ENCODE measurements around the gene RNF14. TPM values are rescaled to one million over a fixed set of nuclear protein-coding genes. Genes with fewer than 3 reads are reported as not detected.

RNF14 gene
- total RNA-seq, 1 experiment from 2014 or later: 20.1 TPM

DNA sequence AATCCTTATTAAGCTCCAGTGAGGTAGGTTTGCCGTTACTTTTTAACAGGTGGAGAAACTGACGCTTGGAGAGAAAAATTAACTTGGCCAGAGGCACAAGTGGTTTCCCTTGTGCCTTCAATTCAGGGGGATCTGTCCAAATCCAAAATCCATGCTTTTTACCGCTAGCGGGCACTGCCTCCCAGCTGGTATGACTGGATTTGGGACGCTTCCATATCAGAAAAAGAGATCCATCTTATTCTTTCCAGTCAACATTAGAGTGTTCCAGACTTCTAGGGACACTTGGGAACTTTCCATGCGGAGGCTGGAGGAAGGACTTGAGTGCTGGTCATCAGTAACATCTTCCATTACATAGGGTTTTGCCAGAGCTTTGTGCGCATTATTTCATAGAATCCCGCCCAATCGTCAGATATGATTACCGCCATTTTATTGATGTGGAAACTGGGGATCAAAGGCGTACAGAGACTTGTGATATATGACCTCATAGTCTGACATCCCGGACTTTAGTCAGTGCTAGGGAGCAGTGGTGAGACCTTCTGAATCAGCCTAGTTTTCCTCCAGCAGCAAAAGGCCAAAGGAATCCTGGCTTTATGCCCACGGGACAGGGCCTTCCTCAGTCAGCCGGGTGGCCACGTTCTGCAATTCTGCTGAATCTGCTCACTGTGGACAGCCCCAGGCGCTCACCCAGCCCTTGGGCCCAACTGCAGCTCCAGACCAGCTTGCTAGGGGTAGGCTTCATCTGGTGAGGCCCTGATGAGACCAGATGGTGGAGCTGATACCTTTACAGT is 45.0 kb downstream of the RNF14 start:
- H3K9me3 Mint-ChIP-seq: no peaks in the 10 kb centered on the region
- peak overlapping the region; percentile 82 to 87 for H3K4me3 Mint-ChIP-seq
- H3K4me2 ChIP-seq (ENCODE audit: insufficient read depth, insufficient read length, low read length): no peak overlapping the region
- H3T11ph ChIP-seq (ENCODE audit: low read length): no peak overlapping the region
- no peaks in the 10 kb centered on the region for H3K27me3 Mint-ChIP-seq (ENCODE audit: low read depth)
- no peak overlapping the region for H3K4ac ChIP-seq (ENCODE audit: low read depth, low read length)
- no peak for DNase-seq
- H2BK20ac ChIP-seq (ENCODE audit: low read depth, low read length, poor library complexity, severe bottlenecking): no peak overlapping the region
- no peak overlapping the region for H4K91ac ChIP-seq (ENCODE audit: insufficient read length, low read depth, low read length)
- H3K4me1 Mint-ChIP-seq: peaks cover 8 to 11% of the 10 kb centered on the region in 2 experiments
- no peak overlapping the region for H3K56ac ChIP-seq (ENCODE audit: insufficient read length, low read depth, low read length)
- no peaks in the 10 kb centered on the region for H4K20me1 ChIP-seq (ENCODE audit: control insufficient read depth, insufficient read depth, insufficient read length)
- H3K23ac ChIP-seq (ENCODE audit: insufficient read length, low read depth, low read length): no peak overlapping the region
- H3K4me1 ChIP-seq (ENCODE audit: insufficient read depth, low read length): no peaks in the 10 kb centered on the region; the same call in 1 of the 2 replicates
- TF ChIP-seq, protein P1, sequence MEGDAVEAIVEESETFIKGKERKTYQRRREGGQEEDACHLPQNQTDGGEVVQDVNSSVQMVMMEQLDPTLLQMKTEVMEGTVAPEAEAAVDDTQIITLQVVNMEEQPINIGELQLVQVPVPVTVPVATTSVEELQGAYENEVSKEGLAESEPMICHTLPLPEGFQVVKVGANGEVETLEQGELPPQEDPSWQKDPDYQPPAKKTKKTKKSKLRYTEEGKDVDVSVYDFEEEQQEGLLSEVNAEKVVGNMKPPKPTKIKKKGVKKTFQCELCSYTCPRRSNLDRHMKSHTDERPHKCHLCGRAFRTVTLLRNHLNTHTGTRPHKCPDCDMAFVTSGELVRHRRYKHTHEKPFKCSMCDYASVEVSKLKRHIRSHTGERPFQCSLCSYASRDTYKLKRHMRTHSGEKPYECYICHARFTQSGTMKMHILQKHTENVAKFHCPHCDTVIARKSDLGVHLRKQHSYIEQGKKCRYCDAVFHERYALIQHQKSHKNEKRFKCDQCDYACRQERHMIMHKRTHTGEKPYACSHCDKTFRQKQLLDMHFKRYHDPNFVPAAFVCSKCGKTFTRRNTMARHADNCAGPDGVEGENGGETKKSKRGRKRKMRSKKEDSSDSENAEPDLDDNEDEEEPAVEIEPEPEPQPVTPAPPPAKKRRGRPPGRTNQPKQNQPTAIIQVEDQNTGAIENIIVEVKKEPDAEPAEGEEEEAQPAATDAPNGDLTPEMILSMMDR (conservative IDR thresholded peaks at IDR 0.05): no peak
- H2BK120ac ChIP-seq (ENCODE audit: low read depth, low read length, poor library complexity, severe bottlenecking): no peak overlapping the region
- H3K18ac ChIP-seq (ENCODE audit: insufficient read length, low read depth, low read length): no peak overlapping the region
- no peak overlapping the region for H2AFZ ChIP-seq (ENCODE audit: low read length)
- peak overlapping the region; percentile 76 for H2BK12ac ChIP-seq (ENCODE audit: insufficient read length, low read depth, low read length)
- no peak overlapping the region for H3K27ac Mint-ChIP-seq
- H3K27ac ChIP-seq (ENCODE audit: insufficient read length, low read depth, low read length): no peak overlapping the region
- peaks cover 8% of the 10 kb centered on the region for H3K23me2 ChIP-seq (ENCODE audit: insufficient read length, low read depth, low read length, poor library complexity, severe bottlenecking)
- H3K14ac ChIP-seq (ENCODE audit: insufficient read depth, low read length): no peak overlapping the region
- no CpG with 5 or more reads among the region's 16 CpGs for WGBS (ENCODE audit: extremely low coverage, insufficient read length, low lambda C conversion rate)
- no peak overlapping the region for H3K9ac ChIP-seq (ENCODE audit: extremely low read depth, insufficient read length, low read length)
- no peaks in the 10 kb centered on the region for H3K9me3 ChIP-seq (ENCODE audit: control insufficient read depth, low read depth, low read length)
- H2AK5ac ChIP-seq (ENCODE audit: insufficient read length, low read length): no peak overlapping the region
- no peaks in the 10 kb centered on the region for H3K79me2 ChIP-seq (ENCODE audit: insufficient read depth, low read length)
- peaks cover 2 to 17% (median 15%) of the 10 kb centered on the region in 3 experiments; a peak in 5 of 7 replicates for H3K36me3 Mint-ChIP-seq (ENCODE audit: insufficient read depth in 1 of 3, low read depth in 3 of 3)
- peak overlapping the region; percentile 67 for H2BK5ac ChIP-seq (ENCODE audit: insufficient read length, low read length)
- H3K27me3 ChIP-seq (ENCODE audit: insufficient read depth, low read length): no peaks in the 10 kb centered on the region
- H3K79me1 ChIP-seq (ENCODE audit: insufficient read depth, low read depth, low read length, poor library complexity, severe bottlenecking): no peaks in the 10 kb centered on the region
- H4K8ac ChIP-seq (replicated peaks; ENCODE audit: insufficient read length, low read depth, low read length): no peak overlapping the region
- no peak overlapping the region for H4K5ac ChIP-seq (ENCODE audit: insufficient read length, low read depth, low read length)
- H2BK15ac ChIP-seq (ENCODE audit: low read depth, low read length): no peak overlapping the region
